Hepatocyte (in vitro differentiated cells): ENCODE measurements around the gene DOCK1.

ENCODE experiments used
- CTCF ChIP-seq: fragments of 200-600 bp; sonication (generic); IDR thresholded peaks from 2 replicates; pipeline ENCODE4 v1.5.1; 2016; ENCODE audit warnings: antibody characterized with exemption, mild to moderate bottlenecking; ENCODE audit not compliant: poor library complexity
- EZH2 ChIP-seq: fragments of 200-600 bp; sonication (generic); IDR thresholded peaks from 2 replicates; pipeline ENCODE4 v1.6.1; 2016; ENCODE audit warnings: antibody characterized with exemption, mild to moderate bottlenecking, borderline replicate concordance
- EZH2phosphoT487 ChIP-seq: fragments of 200-600 bp; sonication (generic); IDR thresholded peaks from one replicate; pipeline ENCODE4 v1.6.1; 2018; ENCODE audit warnings: antibody characterized with exemption, mild to moderate bottlenecking, low read depth, moderate library complexity; ENCODE audit not compliant: unreplicated experiment, severe bottlenecking

GRCh38 chr10:127052001-127052400 lies 146.8 kb downstream of the DOCK1 start:
- TF ChIP-seq CTCF: no peak
- TF ChIP-seq EZH2: no peak
- no peak for TF ChIP-seq EZH2phosphoT487
